Fibroblast of skin of back (primary cell): ENCODE measurements around the gene CBR1. TPM values are rescaled to one million over a fixed set of nuclear protein-coding genes. Genes with fewer than 3 reads are reported as not detected.

Experiments
- DNase-seq: peaks from one replicate; pipeline ENCODE4 v3.0.0-alpha.2; 2013
- polyA plus RNA-seq, 2 experiments: library from polyadenylated mRNA; unstranded; fragments of 120-200 nt; gene quantifications; one replicate each; pipeline ENCODE4 v1.2.1, GENCODE V29; 2013; ENCODE audit not compliant: insufficient read length in 2 of 2

CBR1 gene
- polyA plus RNA-seq (2013, experiment 1 of 2; ENCODE audit: insufficient read length): 76.3 TPM
- polyA plus RNA-seq (2013, experiment 2 of 2; ENCODE audit: insufficient read length): 55.2 TPM

DNA sequence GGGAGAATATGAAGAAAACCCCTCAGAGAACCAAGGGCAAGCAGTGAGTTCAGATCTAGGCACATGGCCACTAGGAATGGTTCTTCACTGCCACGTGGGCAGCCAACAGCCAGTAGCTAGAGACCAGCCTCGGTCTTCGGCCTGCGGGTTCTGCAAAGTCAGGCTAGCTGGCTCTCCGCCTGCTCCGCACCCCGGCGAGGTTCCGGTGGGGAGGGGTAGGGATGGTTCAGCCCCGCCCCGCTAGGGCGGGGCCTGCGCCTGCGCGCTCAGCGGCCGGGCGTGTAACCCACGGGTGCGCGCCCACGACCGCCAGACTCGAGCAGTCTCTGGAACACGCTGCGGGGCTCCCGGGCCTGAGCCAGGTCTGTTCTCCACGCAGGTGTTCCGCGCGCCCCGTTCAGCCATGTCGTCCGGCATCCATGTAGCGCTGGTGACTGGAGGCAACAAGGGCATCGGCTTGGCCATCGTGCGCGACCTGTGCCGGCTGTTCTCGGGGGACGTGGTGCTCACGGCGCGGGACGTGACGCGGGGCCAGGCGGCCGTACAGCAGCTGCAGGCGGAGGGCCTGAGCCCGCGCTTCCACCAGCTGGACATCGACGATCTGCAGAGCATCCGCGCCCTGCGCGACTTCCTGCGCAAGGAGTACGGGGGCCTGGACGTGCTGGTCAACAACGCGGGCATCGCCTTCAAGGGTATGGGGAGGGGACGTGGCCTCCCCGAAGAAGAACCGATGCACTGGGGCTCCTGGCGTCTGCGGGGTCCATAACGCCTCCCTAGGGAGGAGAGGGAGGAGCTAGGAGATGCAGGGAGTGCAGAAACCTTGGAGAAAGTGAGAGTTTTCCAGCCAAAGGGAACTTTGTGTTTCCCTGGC is at the start of gene CBR1:
Gene CBR1, plus strand, starts transcription at position 312 of the 871 bp plus-strand sequence. Its CDS starts 92 bp downstream, at position 404.
- peak; percentile 93 for DNase-seq

DNA sequence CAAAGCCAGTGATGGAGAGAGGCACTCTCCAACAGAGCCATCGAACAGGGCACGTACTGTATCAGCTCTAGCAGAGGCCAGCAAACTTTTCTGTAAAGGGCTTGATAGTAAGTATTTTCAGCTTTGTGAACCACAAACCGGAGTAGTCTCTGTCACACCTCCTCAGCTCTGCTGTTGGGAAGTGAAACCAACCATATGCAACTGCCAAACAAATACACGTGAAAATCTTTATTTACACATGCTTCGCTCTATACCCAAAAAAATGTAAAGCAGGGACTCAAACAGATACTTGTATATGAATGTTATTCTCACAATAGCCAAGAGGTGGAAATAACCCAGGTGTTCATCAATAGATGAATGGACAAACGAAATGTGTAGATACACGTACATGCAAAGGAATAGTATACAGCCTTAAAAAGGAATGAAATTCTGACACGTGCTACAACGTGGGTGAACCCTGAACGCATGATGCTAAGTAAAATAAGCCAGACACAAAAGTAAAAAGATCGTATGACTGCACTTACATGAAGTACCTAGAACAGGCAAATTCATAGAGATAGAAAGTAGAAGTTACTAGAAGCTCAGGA is 48.5 kb upstream of the CBR1 start:
- no peak for DNase-seq

DNA sequence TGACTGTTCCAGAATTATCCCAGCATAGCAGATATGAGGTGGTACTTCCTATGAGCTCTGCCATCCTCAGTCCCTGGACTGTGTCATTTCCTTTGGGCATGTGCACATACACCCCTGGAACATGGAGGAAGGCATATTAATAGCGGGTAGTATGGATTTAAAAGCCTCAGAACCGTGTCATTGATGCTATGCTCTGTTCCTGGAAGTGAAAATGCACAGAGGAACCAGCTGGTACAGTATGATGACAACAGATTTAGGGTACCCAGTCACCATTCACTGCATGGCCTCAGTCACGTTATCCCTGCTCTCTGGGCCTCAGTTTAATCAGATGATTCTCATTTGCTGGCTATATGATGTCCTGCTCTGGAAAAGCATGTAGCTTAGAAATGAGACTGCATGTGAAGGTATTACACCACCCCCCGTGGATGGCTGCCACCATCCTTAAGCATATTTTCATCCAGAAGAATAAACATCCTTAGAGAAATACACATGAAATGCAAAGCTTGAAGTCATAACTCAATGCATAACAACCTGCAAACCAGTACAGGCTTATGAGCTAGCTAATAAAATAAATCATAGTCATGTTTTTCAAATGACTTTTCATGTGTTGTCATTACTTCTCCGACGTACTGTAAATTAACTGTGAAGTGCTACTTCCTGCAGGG is 47.3 kb upstream of the CBR1 start:
- DNase-seq: peak; percentile 28

DNA sequence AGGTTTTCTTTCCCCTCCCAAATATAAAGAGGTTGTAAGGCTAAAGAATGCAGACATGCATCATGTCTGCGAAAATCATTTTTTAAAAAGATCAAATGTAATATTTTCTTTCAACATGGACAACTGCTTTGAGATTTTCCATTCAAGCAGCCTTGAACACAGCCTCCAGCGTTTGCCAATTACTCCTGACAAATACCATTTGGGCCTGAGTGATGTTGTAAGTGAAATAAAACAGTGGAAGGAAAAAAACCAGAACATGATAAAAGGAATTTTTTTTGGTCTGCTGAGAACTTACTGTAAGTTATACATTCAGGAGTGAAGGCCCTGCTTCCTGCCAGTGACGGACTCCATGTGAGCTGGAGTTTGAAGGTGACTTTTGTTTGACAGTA is 46.7 kb upstream of the CBR1 start:
- no peak for DNase-seq

DNA sequence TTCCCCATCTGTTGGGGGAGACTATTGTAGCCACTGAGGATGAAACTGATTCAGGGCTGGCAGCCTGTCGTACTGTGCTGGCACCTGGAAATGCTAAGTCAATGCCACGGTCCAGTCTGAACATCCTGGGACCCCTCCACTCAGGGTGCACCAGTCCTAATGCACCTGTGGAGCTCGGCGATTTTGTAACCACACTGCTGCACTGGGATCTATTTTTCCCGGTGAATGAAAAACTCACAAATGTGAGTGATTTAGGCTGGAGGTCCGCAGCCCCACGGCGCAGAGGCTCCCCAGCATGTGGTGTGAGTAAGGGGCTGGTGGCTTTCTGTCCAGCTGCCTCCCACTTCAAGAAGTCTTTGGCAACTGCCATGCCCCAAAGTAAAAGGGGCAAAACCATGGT is 45.0 kb upstream of the CBR1 start:
- DNase-seq: no peak

DNA sequence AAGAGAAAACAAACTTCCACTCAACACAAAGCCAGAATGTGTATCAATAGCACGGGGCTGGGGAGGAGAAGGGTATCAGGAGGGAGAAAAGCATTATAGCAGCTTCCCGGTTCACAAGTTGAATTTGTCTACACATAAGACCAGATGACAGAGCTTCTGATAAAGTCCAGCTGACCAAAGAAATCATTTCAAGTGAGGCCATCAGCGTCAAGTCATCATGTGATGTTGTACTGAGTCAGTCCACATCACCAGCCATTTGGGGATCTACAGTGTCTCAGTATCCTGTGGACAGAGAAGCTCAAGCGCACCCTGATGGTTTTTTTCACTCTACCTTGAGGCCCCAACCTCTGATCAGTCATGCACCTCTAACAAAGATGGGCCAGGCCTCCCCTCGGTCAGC is 42.5 kb upstream of the CBR1 start:
- DNase-seq: no peak

DNA sequence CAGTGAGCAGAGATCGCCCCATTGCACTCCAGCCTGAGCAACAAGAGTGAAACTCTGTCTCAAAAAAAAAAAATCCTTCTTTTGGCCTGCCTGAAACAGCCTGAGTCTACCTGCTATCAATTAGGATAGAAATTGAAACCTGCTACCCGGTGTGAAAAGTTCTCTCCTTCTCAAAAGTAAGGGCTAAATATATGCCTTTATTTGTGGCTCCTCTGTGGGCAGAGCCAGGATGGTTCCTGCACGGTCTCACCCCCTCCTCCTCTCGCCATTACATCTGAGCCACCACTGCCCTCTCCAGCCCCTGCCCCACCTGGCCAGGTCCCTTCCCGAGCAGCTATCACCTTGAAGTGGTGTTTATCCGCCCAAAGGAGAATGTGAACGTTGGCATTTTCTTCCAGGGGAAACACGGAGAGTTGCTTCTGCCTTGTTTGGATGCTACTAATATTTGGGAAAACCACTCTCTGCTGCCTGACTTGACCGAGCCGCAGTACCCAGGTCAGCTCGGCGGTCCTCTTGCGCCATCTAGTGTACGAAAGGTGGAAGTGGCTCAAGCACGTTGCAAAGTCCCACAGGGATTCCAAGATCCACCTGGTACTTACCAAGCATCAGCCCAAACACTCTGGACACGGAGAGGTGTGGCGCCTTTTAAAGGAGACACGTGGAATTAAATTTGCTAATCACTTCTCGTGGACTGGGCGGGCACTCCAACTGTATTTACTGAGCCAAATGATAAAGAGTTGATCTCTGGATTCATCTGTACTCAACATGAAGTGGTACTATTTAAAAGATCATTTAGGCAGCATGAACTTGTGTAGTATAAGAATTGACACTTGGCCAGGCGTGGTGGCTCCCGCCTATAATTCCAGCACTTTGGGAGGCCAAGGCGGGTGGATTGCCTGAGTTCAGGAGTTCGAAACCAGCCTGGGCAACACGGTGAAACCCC is 41.4 kb upstream of the CBR1 start:
- DNase-seq: peak; percentile 64

DNA sequence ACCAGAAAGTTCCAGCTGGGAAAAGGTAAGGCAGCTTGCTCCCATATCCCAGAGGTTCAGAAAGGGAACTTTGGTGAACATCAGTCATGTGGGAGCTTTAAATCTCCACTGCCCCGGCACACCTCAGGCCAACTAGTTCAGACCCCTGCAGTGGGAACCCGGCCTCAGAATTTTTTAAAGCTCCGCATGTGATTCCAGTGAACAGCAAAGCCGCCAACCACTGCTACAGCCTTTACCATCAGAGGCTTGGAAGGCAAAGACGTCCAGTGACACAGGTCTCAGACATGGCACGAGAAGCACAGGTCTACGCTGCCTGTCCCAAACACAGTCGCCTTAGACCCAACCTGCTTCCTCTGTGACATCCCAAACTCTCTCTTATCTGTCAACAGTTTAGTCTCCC is 40.5 kb upstream of the CBR1 start:
- no peak for DNase-seq

DNA sequence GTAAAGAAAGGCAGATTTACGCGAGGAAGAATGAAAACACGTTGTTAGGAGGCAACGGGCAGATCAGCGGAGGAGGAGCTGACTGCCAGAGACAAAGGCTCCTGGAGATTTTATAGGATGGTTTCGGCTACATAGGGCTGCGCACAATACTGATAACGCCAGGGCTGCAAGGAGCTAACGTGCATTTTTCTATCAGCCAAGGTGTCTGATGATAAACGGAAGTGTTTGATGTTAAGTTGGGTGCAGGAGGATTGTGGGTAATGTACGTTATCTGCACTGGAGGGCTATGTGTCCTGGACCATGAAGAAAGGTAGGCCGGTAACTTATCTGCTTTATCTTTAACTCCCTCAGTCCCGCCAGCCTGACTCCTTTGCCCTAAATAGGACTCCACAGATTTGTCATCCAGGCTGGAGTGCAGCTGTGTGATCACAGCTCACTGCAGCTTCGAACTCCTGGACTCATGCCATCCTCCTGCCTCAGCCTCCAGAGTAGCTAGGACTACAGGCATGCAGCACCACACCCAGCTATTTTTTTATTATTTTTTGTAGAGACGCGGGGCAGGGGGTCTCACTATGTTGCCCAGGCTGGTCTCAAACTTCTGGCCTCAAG is 39.1 kb upstream of the CBR1 start:
- peak; percentile 19 for DNase-seq

DNA sequence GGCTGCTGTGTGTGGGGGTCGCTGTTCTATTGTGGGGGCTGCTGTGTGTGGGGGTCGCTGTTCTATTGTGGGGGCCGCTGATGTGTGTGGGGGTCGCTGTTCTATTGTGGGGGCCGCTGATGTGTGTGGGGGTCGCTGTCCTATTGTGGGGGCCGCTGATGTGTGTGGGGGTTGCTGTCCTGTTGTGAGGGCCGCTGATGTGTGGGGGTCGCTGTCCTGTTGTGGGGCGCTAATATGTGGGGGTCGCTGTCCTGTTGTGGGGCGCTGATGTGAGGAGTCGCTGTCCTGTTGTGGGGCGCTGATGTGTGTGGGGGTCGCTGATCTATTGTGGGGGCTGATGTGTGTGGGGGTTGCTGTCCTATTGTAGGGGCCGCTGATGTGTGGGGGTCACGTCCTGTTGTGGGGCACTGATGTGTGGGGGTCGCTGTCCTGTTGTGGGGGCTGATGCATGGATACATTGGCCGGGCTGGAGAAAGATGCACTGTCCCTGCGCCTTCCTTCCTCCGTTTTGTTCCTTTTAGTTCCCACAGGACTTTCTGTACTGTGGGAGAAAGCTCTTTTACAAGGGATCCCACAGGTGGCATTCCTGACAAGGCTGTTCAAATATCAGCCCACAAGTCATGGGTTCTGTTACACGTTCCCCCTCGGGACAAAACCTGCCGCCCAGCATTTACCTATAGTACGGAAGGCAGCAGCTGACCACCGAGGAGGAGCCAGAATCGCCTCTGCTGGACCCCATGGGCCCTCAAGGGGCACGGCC is 37.0 kb upstream of the CBR1 start:
- no peak for DNase-seq

DNA sequence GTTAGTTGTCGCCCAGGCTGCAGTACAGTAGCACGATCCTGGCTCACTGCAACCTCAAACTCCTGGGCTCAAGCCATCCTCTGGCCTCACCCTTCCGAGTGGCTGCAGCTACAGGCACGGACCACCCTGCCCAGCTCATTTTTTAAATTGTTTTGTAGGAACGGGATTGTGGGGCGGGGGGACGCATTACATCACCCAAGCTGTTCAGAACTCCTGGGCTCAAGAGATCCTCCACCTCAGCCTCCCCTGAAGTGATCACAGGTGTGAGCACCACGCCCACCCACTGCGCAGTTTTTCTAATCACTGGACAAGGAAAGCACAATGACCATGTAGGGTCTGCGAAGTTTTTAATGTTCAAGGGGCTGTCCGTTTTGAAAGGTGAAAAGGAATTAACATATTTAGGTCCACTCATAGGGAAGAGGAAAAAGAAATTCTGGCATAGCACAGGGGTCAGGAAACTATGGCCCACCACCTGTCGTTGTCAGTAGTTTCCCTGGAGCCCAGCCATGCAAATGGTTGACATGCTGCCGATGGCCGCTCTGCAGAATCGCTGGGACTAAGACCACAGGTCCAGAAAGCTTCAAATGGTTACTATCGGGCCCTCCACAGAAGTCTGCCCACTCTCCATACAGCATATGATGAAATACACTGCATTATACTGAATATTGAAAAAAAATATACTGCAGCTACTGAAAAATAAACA is 35.5 kb upstream of the CBR1 start:
- no peak for DNase-seq

DNA sequence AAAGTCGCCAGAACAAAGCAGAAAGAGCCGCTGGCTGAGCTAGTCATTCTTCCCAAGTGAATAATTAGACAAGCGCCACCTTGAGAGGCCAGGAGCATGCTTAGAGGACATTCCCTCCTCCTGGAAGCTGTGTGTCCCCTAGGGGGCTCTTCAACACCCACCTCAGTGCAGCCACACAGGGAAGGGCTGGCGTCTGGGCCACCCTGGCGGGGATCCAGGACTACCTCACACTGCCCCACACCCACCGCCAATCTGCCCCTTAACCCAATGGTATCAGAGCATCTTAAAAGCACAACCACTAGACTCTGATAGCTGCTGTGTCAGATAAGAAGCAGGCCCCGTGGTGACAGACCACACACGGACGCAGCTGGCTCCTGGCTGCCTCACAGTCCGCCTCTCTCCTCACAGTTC is 34.4 kb upstream of the CBR1 start:
- DNase-seq: no peak

DNA sequence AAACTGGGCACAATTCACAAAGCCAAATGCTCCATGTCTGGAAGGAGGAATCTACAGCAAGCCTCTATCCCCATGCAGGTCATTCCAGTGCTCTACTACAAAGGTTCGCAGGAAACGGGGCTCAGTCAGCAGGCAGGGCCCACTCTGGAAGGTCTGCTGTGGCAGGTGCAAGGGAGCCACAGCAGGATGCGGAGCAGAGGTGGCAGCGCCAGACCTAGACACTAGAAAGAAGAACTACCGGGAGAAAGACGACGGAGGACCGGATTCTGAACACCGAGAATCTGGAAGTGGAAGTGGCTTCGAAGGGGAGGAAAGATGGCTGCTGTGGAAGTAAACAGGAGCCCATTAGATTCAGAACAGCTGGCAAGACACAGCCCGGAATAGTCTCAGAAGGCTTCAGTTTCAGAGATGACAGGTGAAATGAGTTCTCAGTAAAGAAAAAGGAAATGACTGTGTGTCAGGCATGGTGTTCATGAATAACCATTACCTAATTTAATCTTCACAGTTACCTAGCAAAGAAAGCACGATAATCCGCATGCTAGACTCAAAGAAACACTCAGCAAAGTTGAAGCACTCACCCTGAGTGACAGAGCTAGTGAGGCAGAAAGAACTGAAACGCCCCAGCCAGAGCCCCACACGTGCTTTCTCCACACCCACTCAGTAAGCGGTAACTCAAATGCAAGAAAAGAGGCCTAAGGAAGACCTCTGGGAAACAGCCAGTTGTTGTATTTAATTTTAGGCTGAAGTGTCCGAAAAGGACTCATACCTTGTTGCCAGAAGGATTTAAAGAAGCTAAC is 30.9 kb upstream of the CBR1 start:
- no peak for DNase-seq

DNA sequence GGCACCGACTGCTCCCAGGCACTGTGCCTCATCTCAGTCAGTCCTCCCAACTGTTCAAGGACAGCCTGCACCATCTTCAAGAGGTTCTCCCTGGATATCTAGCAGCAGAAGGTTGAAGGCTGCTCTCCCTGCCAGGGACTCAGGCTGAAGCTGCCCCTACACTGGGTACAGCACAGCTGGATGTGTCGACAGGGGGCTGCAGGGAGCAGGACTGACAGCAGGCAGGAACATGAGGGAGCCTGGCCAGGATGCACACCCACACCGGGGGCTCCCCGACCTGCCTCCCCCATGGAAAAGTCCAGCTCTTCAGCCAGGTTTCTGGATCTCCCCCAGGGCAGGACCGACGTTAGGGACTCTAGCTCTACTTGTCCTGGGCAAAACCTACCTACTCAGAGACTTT is 30.0 kb upstream of the CBR1 start:
- no peak for DNase-seq

DNA sequence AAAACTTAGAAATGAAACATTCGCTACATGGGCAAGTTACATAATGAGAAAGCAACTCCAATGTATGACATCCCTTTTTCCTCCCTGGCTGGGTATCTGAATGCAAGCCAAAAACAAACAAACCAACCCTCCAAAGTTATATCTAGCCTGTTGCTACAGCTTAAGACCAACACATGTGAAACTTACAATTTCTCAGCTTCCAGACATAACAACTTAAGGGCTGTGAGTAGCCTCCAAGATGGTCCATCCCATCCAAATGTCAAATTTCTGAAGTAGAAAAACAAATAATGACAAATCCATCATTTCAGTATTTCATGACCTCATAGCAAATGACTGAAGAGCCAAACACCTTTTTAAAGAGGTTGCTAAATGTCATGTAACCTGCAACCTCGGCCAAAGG is 29.4 kb upstream of the CBR1 start:
- no peak for DNase-seq

DNA sequence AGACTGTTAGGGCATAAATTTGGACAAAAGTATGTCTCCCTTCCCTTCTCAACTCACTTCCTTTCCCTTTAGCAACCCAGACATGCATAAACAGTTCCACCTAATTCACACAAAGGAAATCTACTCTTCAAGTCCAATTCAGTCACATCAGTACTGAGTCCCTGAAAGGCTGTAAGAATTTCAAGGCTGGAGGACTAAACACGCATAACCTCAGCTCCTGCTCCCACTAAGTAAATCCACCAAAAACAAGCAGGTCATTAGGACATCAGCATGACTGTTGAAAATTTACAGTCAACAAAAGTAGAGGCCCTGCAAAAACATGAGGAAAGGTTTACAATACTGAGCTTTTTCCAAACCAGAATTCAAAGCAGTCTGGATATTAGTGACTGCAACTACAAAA is 27.9 kb upstream of the CBR1 start:
- no peak for DNase-seq

DNA sequence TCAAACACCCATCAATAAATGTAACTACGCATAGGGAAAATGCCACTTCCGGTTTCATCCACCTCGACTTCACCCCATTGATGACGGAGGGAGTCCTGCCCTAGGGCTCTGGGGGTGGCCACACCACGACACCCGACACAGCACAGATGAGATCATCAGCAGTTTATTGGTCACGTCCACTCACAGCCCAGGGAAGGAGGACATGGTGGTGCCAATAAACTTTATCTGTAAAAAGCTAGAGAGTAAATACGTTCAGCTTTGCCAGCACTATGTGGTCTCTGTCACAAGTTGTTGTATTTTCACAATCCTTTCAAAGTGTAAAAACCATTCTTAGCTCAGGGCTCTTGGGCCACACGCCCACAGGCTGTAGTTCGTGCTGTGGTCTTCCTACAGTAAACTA is 25.8 kb upstream of the CBR1 start:
- DNase-seq: no peak

DNA sequence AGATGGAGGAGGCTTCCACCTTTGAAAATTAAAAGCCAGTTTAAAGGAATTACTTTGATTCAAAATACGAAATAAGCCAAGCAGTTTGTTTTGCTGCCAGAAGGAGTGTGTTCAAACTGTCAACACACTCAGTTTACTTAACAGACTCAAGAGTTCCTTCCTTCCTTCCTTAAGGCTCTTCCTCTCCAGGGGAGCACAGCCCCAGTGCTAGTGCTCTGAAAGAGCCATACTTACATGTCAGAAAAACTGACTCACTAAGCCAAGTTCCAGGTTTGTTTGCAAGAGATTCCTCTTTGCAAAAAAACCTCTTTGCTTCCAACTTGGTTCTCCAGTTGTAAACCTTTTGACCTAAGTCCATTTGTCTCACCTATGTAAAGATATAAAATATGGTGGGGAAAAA is 23.8 kb upstream of the CBR1 start:
- DNase-seq: no peak

DNA sequence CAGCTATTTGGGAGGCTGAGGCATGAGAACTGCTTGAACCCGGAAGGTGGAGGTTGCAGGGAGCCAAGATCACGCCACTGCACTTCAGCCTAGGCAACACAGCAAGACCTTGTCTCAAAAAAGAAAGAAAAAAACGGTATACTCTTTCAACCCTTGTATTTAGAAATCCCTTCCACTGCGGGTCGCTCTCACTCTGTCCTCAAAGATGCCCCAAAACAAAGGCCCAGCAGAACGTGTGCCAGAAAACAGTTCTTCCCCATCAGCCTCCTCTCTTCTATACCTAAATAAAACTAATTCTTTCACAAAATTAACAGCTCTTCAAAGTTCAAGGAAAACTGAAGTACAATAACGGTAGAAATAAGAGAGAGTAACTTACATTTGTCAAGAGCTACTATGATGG is 22.7 kb upstream of the CBR1 start:
- DNase-seq: no peak

DNA sequence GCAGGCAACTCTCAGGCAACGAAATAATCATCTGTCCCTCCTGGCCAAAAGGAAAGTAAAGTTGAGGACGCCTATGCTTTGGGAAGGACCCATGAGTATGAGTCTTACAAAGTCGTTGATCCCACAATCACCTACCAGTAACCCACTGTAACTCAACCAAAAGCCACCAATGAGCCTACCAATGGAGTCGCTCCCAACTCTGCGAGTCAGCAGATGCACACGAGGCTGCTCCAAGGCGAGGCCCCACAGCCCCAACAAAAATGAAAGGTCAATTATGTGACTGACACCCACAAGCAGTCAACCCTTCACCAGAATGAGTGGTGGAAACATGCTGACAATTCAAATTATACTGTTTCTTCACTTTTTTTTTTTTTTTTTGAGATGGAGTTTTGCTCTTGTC is 21.5 kb upstream of the CBR1 start:
- no peak for DNase-seq
